GM06990 (cell line): ENCODE results near the gene ATXN10.
A peak's percentile ranks its signal among the peaks of the same experiment; 100 is the strongest.

ENCODE experiments used
- DNase-seq: peaks from one replicate; pipeline ENCODE4 v3.0.0-alpha.2; 2011; ENCODE audit not compliant: insufficient read length; ENCODE audit errors: extremely low read depth
- H3K27me3 ChIP-seq: replicated peaks from 2 replicates; pipeline ENCODE4 v1.6.0; 2011; ENCODE audit warnings: low read length; ENCODE audit not compliant: control insufficient read depth, insufficient read depth
- H3K36me3 ChIP-seq: 2 replicates; pipeline ENCODE4 v1.5.1; 2011; ENCODE audit warnings: low read length; ENCODE audit not compliant: control insufficient read depth, insufficient read depth
- H3K4me3 ChIP-seq: replicated peaks from 2 replicates; pipeline ENCODE4 v1.5.1; 2011; ENCODE audit warnings: low read depth, mild to moderate bottlenecking, control low read depth, low read length
- CTCF ChIP-seq: IDR thresholded peaks from 2 replicates; pipeline ENCODE4 v1.5.1; 2011; ENCODE audit warnings: low read length, control low read depth, mild to moderate bottlenecking, inconsistent platforms; ENCODE audit not compliant: insufficient read depth, poor library complexity, severe bottlenecking

ATXN10 gene

GRCh38 chr22:45670981-45671782 is 452 bp upstream of the ATXN10 start:
- Histone ChIP-seq H3K27me3 (no peaks in the 10 kb centered on the region), H3K36me3 (peaks cover 2% of the 10 kb centered on the region), H3K4me3 (peak overlapping the region; percentile 99)
- no peak for DNase-seq
- TF ChIP-seq CTCF, result no peak

GRCh38 chr22:45672564-45673481 is 1.2 kb downstream of the ATXN10 start:
- TF ChIP-seq CTCF, result no peak
- no peak for DNase-seq
- H3K36me3 ChIP-seq, result peaks cover 3% of the 10 kb centered on the region
- H3K4me3 ChIP-seq, result peak overlapping the region; percentile 99
- no peaks in the 10 kb centered on the region for H3K27me3 ChIP-seq

GRCh38 chr22:45673482-45674175 is 2.0 kb downstream of the ATXN10 start:
- Histone ChIP-seq H3K4me3 (peak overlapping the region; percentile 99), H3K27me3 (no peaks in the 10 kb centered on the region), H3K36me3 (peaks cover 3% of the 10 kb centered on the region)
- no peak for TF ChIP-seq CTCF
- no peak for DNase-seq

- no peak for DNase-seq
- Histone ChIP-seq H3K36me3 (peaks cover 3% of the 10 kb centered on the region), H3K4me3 (no peak overlapping the region), H3K27me3 (no peaks in the 10 kb centered on the region)
- TF ChIP-seq CTCF, result no peak
These were observed 4.4 kb downstream of the ATXN10 start for GRCh38 chr22:45676024-45676423.

- DNase-seq, result no peak
- no peak overlapping the region for H3K4me3 ChIP-seq
- no peak for TF ChIP-seq CTCF
- H3K27me3 ChIP-seq, result no peaks in the 10 kb centered on the region
- peaks cover 3% of the 10 kb centered on the region for H3K36me3 ChIP-seq
These were observed 5.4 kb downstream of the ATXN10 start for GRCh38 chr22:45677063-45677462.
